ENCODE data around the gene MSLN. TPM values are rescaled to one million over a fixed set of nuclear protein-coding genes. Genes with fewer than 3 reads are reported as not detected.

MSLN gene
- total and polyA plus RNA-seq, 2 donors (not counting 3 experiments of a cell fraction or from before 2014, with no cell fraction given): not detected

- Histone ChIP-seq H3K9me1 (replicated peaks; ENCODE audit: control insufficient read depth, extremely low read depth, insufficient read depth, low read length) (no peaks in the 10 kb centered on the region), H2AFZ (ENCODE audit: low read depth, low read length) (no peak overlapping the region), H4K20me1 (replicated peaks; ENCODE audit: control insufficient read depth, extremely low read depth, insufficient read depth, low read length) (no peaks in the 10 kb centered on the region), H3K4me1 (ENCODE audit: control insufficient read depth, extremely low read depth, insufficient read depth, low read length) (no peaks in the 10 kb centered on the region), H3K4me2 (ENCODE audit: insufficient read depth, low read length) (no peak overlapping the region), H3K27ac (ENCODE audit: insufficient read depth, low read depth, low read length) (no peak overlapping the region), H3K27me3 (ENCODE audit: control insufficient read depth in 2 of 2, insufficient read depth in 2 of 2, low read length in 2 of 2) (peaks cover 11 to 15% of the 10 kb centered on the region in 2 experiments), H3K4me3 (replicated peaks in 1 of 3; ENCODE audit: insufficient read depth in 1 of 3, low read depth in 1 of 3, low read length in 3 of 3) (no peak overlapping the region), H3K9me3 (replicated peaks; ENCODE audit: control insufficient read depth, insufficient read depth, low read length) (no peaks in the 10 kb centered on the region), H3K36me3 (ENCODE audit: control insufficient read depth in 2 of 2, extremely low read depth in 1 of 2, insufficient read depth in 2 of 2, low read length in 2 of 2) (no peaks in the 10 kb centered on the region), H3K79me2 (ENCODE audit: control insufficient read depth, insufficient read depth, low read length) (no peaks in the 10 kb centered on the region), H3K9ac (replicated peaks; ENCODE audit: extremely low read depth, insufficient read depth, low read length) (no peak overlapping the region)
- FAIRE-seq (no peak), DNase-seq (ENCODE audit: low read depth, low spot score) (no peak)
- POLR2A ChIA-PET: no interaction called here
- CTCF ChIA-PET: no interaction called here
- no TSS peak for BruUV-seq (replicated peaks)
- dilution Hi-C loops (cut with MboI; ENCODE audit: extremely low pct_ligation_motif_present, low sequenced_read_pairs): no loop called here
- intact Hi-C loops (cut with micrococcal nuclease): no loop called here
- no peak for TF ChIP-seq MYC (IDR thresholded peaks at IDR 0.05; ENCODE audit: low read depth, low read length)
Observed at GRCh38 chr16:796296-797119, 36.0 kb downstream of the MSLN start.

DNA sequence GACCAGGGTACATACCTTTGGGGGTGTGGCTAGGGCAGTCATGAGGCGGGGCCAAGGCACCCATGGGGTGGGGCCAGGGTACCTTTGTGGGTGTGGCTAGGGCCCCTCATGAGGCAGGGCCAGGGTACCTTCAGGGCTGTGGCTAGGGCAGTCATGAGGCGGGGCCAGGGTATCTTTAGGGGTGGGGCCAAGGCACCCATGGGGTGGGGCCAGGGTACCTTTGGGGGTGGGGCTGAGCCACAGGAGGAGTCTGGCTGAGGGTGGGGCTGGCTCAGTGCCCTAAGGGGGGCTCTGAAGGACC, 36.5 kb downstream of the MSLN start:
- Histone ChIP-seq H3K4me1 (ENCODE audit: control insufficient read depth, extremely low read depth, insufficient read depth, low read length) (no peaks in the 10 kb centered on the region), H3K27ac (ENCODE audit: insufficient read depth, low read depth, low read length) (no peak overlapping the region), H3K9me1 (replicated peaks; ENCODE audit: control insufficient read depth, extremely low read depth, insufficient read depth, low read length) (no peaks in the 10 kb centered on the region), H3K9me3 (replicated peaks; ENCODE audit: control insufficient read depth, insufficient read depth, low read length) (no peaks in the 10 kb centered on the region), H2AFZ (ENCODE audit: low read depth, low read length) (no peak overlapping the region), H3K9ac (replicated peaks; ENCODE audit: extremely low read depth, insufficient read depth, low read length) (no peak overlapping the region), H3K36me3 (ENCODE audit: control insufficient read depth in 2 of 2, extremely low read depth in 1 of 2, insufficient read depth in 2 of 2, low read length in 2 of 2) (no peaks in the 10 kb centered on the region), H3K79me2 (ENCODE audit: control insufficient read depth, insufficient read depth, low read length) (no peaks in the 10 kb centered on the region), H4K20me1 (replicated peaks; ENCODE audit: control insufficient read depth, extremely low read depth, insufficient read depth, low read length) (no peaks in the 10 kb centered on the region), H3K4me3 (replicated peaks in 1 of 3; ENCODE audit: insufficient read depth in 1 of 3, low read depth in 1 of 3, low read length in 3 of 3) (no peak overlapping the region), H3K4me2 (ENCODE audit: insufficient read depth, low read length) (no peak overlapping the region), H3K27me3 (ENCODE audit: control insufficient read depth in 2 of 2, insufficient read depth in 2 of 2, low read length in 2 of 2) (peaks cover 11 to 18% of the 10 kb centered on the region in 2 experiments)
- ChIA-PET POLR2A (no interaction called here), CTCF (no interaction called here)
- intact Hi-C loops (cut with micrococcal nuclease): no loop called here
- FAIRE-seq (no peak), DNase-seq (ENCODE audit: low read depth, low spot score) (no peak)
- TF ChIP-seq JUN (IDR thresholded peaks at IDR 0.05; ENCODE audit: borderline replicate concordance, insufficient read depth, insufficient read length, low read depth) (no peak), GATA2 (IDR thresholded peaks at IDR 0.05; ENCODE audit: insufficient read depth, insufficient read length, low read depth, low read length) (no peak), MYC (IDR thresholded peaks at IDR 0.05; ENCODE audit: low read depth, low read length) (no peak), POLR2A (IDR thresholded peaks at IDR 0.05; ENCODE audit: low read depth, low read length) (no peak), POLR2AphosphoS5 (IDR thresholded peaks at IDR 0.05; ENCODE audit: insufficient read depth, low read depth, low read length) (no peak), FOS (IDR thresholded peaks at IDR 0.05; ENCODE audit: borderline replicate concordance, insufficient read depth, low read length) (no peak), MAX (IDR thresholded peaks at IDR 0.05; ENCODE audit: insufficient read depth, insufficient read length) (no peak), EZH2 (IDR thresholded peaks at IDR 0.05; ENCODE audit: borderline replicate concordance, low read depth, low read length, severe bottlenecking) (no peak)
- TF ChIP-seq, protein P1, sequence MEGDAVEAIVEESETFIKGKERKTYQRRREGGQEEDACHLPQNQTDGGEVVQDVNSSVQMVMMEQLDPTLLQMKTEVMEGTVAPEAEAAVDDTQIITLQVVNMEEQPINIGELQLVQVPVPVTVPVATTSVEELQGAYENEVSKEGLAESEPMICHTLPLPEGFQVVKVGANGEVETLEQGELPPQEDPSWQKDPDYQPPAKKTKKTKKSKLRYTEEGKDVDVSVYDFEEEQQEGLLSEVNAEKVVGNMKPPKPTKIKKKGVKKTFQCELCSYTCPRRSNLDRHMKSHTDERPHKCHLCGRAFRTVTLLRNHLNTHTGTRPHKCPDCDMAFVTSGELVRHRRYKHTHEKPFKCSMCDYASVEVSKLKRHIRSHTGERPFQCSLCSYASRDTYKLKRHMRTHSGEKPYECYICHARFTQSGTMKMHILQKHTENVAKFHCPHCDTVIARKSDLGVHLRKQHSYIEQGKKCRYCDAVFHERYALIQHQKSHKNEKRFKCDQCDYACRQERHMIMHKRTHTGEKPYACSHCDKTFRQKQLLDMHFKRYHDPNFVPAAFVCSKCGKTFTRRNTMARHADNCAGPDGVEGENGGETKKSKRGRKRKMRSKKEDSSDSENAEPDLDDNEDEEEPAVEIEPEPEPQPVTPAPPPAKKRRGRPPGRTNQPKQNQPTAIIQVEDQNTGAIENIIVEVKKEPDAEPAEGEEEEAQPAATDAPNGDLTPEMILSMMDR (IDR thresholded peaks at IDR 0.05; ENCODE audit: extremely low read depth in 1 of 2, insufficient read depth in 1 of 2, low read depth in 1 of 2, low read length in 2 of 2): no peak
- BruUV-seq (replicated peaks): no TSS peak
- dilution Hi-C loops (cut with MboI; ENCODE audit: extremely low pct_ligation_motif_present, low sequenced_read_pairs): no loop called here

Measured in endothelial cell of umbilical vein (primary cell).